Measurements from ENCODE around the gene CCDC174.

- TF ChIP-seq CTCF (IDR thresholded peaks at IDR 0.05) = no peak
- TF ChIP-seq POLR2A (IDR thresholded peaks at IDR 0.05) = no peak
These were observed 11.4 kb upstream of the CCDC174 start for GRCh38 chr3:14640157-14640562.

Measured in thyroid gland (tissue), 4 donors.